ENCODE measurements around the gene SSH3.
A peak's percentile ranks its signal among the peaks of the same experiment; 100 is the strongest.
"Not testable (repeated sequence)": the region's sequence is repeated elsewhere in the genome, so short reads cannot be mapped to it uniquely, and the experiment has no call there.

The SSH3 gene

DNA sequence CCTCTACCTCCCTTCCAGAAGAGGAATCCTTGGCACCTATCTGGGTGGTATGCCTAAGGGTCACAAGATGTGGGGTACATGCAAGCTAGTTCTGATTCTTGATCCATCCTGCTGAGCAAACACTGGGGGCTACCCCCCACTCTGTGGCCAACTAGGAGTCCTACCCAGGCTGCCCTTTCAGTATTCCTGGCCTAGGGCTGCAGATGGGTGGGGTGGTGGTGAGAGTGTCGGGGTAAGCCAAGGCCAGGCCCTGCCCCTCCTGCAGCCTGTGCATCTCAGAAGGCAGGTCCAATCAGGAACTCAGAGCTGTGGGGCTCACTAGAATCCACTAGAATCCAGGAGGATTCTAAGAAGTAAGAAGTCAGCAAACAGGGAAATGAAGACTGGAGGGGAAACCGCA, 10.9 kb downstream of the SSH3 start:
- no peak overlapping the region for H3K27ac ChIP-seq (ENCODE audit: insufficient read depth, low read depth, low read length, poor library complexity, severe bottlenecking)
- no peaks in the 10 kb centered on the region for H3K9me3 ChIP-seq (ENCODE audit: control insufficient read depth, low read length)
- no peaks in the 10 kb centered on the region for H3K4me1 ChIP-seq (ENCODE audit: control insufficient read depth, insufficient read depth, low read length)
- no peaks in the 10 kb centered on the region for H3K36me3 ChIP-seq (ENCODE audit: control insufficient read depth, insufficient read depth, low read length)
- H3K27me3 ChIP-seq (ENCODE audit: control insufficient read depth, insufficient read depth, low read length, poor library complexity, severe bottlenecking): peaks cover 18% of the 10 kb centered on the region
- WGBS, 2 experiments: 91% methylated on average over 2 of the region's 2 CpGs
- no peak overlapping the region for H3K4me3 ChIP-seq (ENCODE audit: insufficient read depth, low read depth, low read length)

DNA sequence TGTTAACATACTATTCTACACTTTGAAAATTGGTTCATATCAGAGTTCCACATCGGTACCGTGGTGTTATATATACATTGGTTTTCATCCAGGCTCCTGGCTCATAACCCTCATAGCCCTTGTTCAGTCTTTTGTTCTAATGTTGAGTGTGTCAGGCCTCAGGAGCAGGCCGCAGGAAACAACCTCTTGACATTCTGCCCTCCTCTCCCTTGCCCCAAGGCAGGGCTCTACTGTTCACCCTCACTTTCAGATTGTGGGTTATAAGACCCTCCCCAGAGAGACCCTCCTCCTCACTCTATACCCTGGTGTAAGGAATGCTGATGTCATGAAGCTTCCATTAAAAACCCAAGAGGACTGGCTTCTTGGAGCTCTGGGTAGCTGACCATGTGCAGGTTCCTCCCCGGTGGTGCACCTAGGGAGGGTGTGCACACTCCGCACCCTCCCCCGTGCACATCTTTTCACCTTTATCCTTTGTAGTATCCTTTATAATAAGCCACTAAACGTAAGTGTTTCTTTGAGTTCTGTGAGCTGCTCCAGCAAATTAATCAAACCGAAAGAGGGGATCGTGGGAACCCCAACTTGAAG, 12.1 kb downstream of the SSH3 start:
- H3K36me3 ChIP-seq (ENCODE audit: control insufficient read depth, insufficient read depth, low read length): no peaks in the 10 kb centered on the region
- H3K27me3 ChIP-seq (ENCODE audit: control insufficient read depth, insufficient read depth, low read length, poor library complexity, severe bottlenecking): peaks cover 29% of the 10 kb centered on the region
- WGBS, 2 experiments: 97% methylated on average over 9 of the region's 9 CpGs
- no peaks in the 10 kb centered on the region for H3K9me3 ChIP-seq (ENCODE audit: control insufficient read depth, low read length)
- no peak overlapping the region for H3K27ac ChIP-seq (ENCODE audit: insufficient read depth, low read depth, low read length, poor library complexity, severe bottlenecking)
- H3K4me1 ChIP-seq (ENCODE audit: control insufficient read depth, insufficient read depth, low read length): no peaks in the 10 kb centered on the region
- H3K4me3 ChIP-seq (ENCODE audit: insufficient read depth, low read depth, low read length): no peak overlapping the region

DNA sequence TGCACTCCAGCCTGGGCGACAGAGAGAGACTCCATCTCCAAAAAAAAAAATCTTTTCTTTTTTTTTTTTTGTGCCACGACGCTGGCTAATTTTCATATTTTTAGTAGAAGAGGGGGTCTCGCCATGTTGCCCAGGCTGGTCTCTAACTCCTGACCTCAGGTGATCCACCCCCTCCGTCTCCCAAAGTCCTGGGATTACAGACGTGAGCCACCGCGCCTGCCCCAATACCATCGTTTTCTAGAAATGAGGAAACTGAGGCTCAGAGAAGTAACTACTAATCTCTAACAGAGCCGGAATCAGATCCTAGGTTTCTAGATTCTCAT, 13.5 kb downstream of the SSH3 start:
- peaks cover 29% of the 10 kb centered on the region for H3K27me3 ChIP-seq (ENCODE audit: control insufficient read depth, insufficient read depth, low read length, poor library complexity, severe bottlenecking)
- H3K27ac ChIP-seq (ENCODE audit: insufficient read depth, low read depth, low read length, poor library complexity, severe bottlenecking): no peak overlapping the region
- H3K4me3 ChIP-seq (ENCODE audit: insufficient read depth, low read depth, low read length): peak overlapping the region; percentile 66
- H3K36me3 ChIP-seq (ENCODE audit: control insufficient read depth, insufficient read depth, low read length): no peaks in the 10 kb centered on the region
- no peaks in the 10 kb centered on the region for H3K9me3 ChIP-seq (ENCODE audit: control insufficient read depth, low read length)
- no peaks in the 10 kb centered on the region for H3K4me1 ChIP-seq (ENCODE audit: control insufficient read depth, insufficient read depth, low read length)
- 4% methylated on average over 10 of the region's 10 CpGs for WGBS, 2 experiments

DNA sequence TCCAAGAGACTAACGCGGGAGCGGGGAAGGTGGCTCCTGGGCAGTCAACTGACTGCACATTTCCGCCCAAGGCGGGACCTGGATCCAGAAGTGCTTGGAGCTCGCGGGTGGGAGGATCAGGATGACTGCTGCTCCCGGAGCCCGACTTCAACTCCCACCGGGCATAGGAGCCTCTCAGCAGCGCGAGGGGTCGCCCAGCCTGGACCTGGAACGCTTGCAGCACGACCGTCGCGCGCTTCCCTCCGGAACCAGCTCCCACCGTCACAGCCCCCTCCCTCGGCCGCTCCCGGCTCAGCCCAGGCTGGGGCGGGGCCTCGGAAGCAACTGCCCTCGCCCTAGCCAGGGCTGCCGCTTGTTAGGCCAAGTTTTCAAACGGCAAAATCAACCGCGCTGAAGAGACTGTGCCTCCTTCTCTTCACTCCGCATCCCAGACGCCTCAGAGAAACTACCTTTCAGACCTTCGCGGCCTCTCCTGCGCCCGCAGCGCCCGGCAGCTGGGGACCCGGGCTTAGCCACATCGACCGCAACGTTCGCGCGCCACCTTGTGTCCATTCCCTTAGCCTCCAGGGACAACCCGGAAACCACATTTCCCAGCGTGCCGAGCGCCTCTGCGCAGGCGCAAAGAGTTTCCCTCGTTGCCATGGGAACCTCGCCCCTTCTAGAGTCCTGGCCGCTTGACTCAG, 14.0 kb downstream of the SSH3 start:
- H3K27me3 ChIP-seq (ENCODE audit: control insufficient read depth, insufficient read depth, low read length, poor library complexity, severe bottlenecking): peaks cover 29% of the 10 kb centered on the region
- no peaks in the 10 kb centered on the region for H3K36me3 ChIP-seq (ENCODE audit: control insufficient read depth, insufficient read depth, low read length)
- 0% methylated on average over 55 of the region's 55 CpGs for WGBS, 2 experiments
- peak overlapping the region; percentile 66 for H3K4me3 ChIP-seq (ENCODE audit: insufficient read depth, low read depth, low read length)
- no peaks in the 10 kb centered on the region for H3K4me1 ChIP-seq (ENCODE audit: control insufficient read depth, insufficient read depth, low read length)
- peak overlapping the region; percentile 41 for H3K27ac ChIP-seq (ENCODE audit: insufficient read depth, low read depth, low read length, poor library complexity, severe bottlenecking)
- H3K9me3 ChIP-seq (ENCODE audit: control insufficient read depth, low read length): no peaks in the 10 kb centered on the region

DNA sequence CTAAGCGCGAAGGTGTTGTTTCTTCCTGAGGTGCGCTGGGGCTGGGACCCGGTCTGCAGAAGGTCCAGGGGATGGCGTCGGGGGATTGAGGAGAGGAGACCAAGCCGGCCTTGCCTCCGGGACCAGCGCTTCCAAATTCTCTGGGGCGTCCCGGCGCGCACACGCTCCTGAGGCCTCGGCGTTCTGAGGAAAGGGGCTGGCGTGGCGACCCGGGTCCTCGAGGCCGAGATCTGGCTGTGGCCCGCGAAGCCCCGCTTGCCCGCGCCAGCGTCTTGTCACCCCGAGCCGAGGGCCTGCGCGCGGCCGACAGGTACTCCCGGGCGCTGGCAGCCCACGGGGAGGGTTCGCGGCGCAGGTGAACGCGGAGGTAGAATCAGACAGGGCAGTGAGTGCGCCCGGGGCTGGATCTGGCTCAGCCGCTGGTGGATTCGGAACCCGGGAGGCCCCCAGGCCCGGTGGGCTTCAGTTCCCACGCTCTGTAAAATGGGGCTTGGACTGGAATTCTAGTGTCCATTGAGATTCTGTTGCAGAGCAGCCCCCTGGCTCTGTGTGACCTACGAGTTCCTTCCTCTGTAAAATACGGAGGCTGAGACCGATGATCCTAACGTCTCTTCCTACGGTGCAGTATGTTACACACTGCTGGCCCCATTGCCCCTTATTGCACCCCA, 14.7 kb downstream of the SSH3 start:
- Histone ChIP-seq H3K36me3 (ENCODE audit: control insufficient read depth, insufficient read depth, low read length) (no peaks in the 10 kb centered on the region), H3K27ac (ENCODE audit: insufficient read depth, low read depth, low read length, poor library complexity, severe bottlenecking) (no peak overlapping the region), H3K4me3 (ENCODE audit: insufficient read depth, low read depth, low read length) (peak overlapping the region; percentile 66), H3K9me3 (ENCODE audit: control insufficient read depth, low read length) (no peaks in the 10 kb centered on the region), H3K27me3 (ENCODE audit: control insufficient read depth, insufficient read depth, low read length, poor library complexity, severe bottlenecking) (peaks cover 29% of the 10 kb centered on the region), H3K4me1 (ENCODE audit: control insufficient read depth, insufficient read depth, low read length) (no peaks in the 10 kb centered on the region)
- WGBS, 2 experiments: 4% methylated on average over 53 of the region's 53 CpGs

DNA sequence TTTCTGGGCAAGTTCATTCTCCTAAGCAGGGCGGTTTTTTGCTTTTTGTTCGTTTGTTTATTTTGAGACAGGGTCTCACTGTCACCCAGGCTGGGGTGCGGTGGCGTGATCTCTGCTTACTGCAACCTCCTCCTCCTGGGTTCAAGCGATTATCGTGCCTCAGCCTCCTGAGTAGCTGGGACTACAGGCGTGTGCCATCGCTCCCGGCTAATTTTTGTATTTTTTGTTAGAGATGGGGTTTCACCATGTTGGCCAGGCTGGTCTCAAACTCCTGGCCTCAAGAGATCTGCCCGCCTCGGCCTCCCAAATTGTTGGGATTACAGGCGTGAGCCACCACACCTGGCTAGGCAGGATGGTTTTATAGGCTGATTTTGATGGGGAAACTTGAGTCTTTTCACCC, 15.5 kb downstream of the SSH3 start:
- not testable (repeated sequence) for H3K4me3 ChIP-seq (ENCODE audit: insufficient read depth, low read depth, low read length); H3K4me1 ChIP-seq (ENCODE audit: control insufficient read depth, insufficient read depth, low read length); H3K27ac ChIP-seq (ENCODE audit: insufficient read depth, low read depth, low read length, poor library complexity, severe bottlenecking); H3K9me3 ChIP-seq (ENCODE audit: control insufficient read depth, low read length); H3K36me3 ChIP-seq (ENCODE audit: control insufficient read depth, insufficient read depth, low read length)
- 91% methylated on average over 12 of the region's 12 CpGs for WGBS, 2 experiments
- H3K27me3 ChIP-seq (ENCODE audit: control insufficient read depth, insufficient read depth, low read length, poor library complexity, severe bottlenecking): peaks cover 29% of the 10 kb centered on the region

DNA sequence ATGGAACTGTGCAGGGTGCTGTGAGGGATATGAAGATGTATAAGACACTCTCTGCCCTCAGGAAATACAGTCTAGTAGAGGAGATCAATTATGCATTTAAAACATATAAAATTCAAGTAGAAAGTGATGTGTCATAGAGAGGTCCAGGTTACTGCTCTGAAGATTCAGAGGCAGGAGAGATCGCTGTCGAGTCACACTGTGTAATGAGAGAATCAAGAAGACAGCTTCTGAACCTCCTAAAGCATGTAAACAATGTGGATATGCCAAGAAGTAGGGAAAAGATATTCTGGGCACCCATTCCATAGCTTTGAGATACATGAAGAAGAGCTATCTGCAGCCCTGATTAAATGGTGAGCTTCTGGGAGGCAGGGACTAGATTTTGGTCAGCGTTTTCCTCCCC, 16.7 kb downstream of the SSH3 start:
- WGBS, 2 experiments: 80 to 86% methylated on average over 3 of the region's 3 CpGs
- Histone ChIP-seq H3K4me1 (ENCODE audit: control insufficient read depth, insufficient read depth, low read length) (no peaks in the 10 kb centered on the region), H3K9me3 (ENCODE audit: control insufficient read depth, low read length) (no peaks in the 10 kb centered on the region), H3K36me3 (ENCODE audit: control insufficient read depth, insufficient read depth, low read length) (no peaks in the 10 kb centered on the region), H3K27ac (ENCODE audit: insufficient read depth, low read depth, low read length, poor library complexity, severe bottlenecking) (no peak overlapping the region), H3K4me3 (ENCODE audit: insufficient read depth, low read depth, low read length) (no peak overlapping the region), H3K27me3 (ENCODE audit: control insufficient read depth, insufficient read depth, low read length, poor library complexity, severe bottlenecking) (peaks cover 29% of the 10 kb centered on the region)

DNA sequence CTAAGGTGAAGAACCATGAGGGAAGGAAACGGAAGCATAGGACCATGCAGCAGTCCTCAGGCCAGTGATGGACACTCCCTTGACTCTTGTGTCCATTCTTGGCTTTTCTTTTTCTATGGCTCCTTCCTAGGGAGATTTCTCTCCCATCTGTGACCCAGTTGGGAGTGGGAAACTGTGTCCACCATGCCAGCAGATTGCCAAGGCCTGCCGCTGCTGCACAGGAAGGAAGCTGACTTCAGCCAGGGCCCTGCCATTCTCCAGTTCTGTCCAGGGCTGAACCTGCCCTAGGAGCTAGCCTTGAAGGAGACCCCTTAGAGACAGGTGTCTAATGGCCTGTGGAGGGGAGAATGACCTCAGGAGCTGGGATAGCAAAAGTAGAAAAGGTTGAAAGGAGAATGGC, 17.4 kb downstream of the SSH3 start:
- 91 to 93% methylated on average over 2 of the region's 2 CpGs for WGBS, 2 experiments
- Histone ChIP-seq H3K9me3 (ENCODE audit: control insufficient read depth, low read length) (no peaks in the 10 kb centered on the region), H3K4me3 (ENCODE audit: insufficient read depth, low read depth, low read length) (no peak overlapping the region), H3K27ac (ENCODE audit: insufficient read depth, low read depth, low read length, poor library complexity, severe bottlenecking) (no peak overlapping the region), H3K36me3 (ENCODE audit: control insufficient read depth, insufficient read depth, low read length) (no peaks in the 10 kb centered on the region), H3K27me3 (ENCODE audit: control insufficient read depth, insufficient read depth, low read length, poor library complexity, severe bottlenecking) (peaks cover 26% of the 10 kb centered on the region), H3K4me1 (ENCODE audit: control insufficient read depth, insufficient read depth, low read length) (no peaks in the 10 kb centered on the region)

DNA sequence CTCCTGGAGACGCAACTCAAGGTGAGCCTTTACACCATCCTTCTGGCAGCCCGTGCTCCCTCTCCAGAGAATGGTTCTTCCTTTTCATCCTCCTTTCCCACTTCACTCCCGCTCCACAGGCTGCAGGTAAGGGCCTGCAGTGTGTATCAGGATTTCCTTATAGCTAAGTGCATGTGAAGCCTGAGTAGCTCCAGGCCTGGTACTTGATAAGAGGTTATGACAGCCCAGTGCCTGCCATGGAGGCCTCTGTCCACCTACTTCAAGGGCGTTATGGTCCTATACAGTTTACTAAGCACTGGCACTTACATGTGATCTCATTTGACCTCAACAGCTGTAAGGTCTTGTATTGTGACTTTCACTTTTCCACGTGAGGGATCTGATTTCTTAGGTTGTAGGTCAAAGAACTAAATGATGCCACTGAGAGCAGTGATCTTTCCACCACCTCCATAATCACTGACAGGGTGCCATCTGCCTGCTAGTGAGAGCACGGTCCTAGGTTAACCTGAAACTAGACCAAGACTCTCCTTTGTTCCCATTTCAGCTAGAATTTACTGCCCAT, 18.1 kb downstream of the SSH3 start:
- H3K27ac ChIP-seq (ENCODE audit: insufficient read depth, low read depth, low read length, poor library complexity, severe bottlenecking): no peak overlapping the region
- H3K27me3 ChIP-seq (ENCODE audit: control insufficient read depth, insufficient read depth, low read length, poor library complexity, severe bottlenecking): peaks cover 26% of the 10 kb centered on the region
- H3K36me3 ChIP-seq (ENCODE audit: control insufficient read depth, insufficient read depth, low read length): no peaks in the 10 kb centered on the region
- H3K9me3 ChIP-seq (ENCODE audit: control insufficient read depth, low read length): no peaks in the 10 kb centered on the region
- H3K4me1 ChIP-seq (ENCODE audit: control insufficient read depth, insufficient read depth, low read length): no peaks in the 10 kb centered on the region
- no peak overlapping the region for H3K4me3 ChIP-seq (ENCODE audit: insufficient read depth, low read depth, low read length)
- WGBS, 2 experiments: 87 to 92% methylated on average over 6 of the region's 6 CpGs

DNA sequence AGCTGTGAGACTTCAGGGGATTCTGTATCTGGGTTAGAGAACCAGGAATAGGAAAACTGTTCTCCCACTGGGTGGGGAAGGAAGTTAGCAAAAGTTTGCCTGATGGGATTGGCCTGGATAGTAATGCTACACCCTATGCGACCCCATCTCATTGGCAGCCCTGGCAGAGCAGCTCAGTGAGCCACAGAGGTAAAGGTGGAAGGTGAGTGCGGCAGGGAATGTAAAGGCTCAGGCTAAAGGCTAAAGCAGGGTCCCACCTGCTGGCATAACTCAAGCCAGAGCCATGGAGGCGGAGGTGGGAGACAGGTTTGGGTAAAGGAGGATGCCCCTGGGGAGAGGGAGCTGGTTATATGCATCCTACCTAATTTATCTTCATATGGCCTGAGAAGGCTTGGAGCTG, 18.7 kb downstream of the SSH3 start:
- Histone ChIP-seq H3K4me3 (ENCODE audit: insufficient read depth, low read depth, low read length) (no peak overlapping the region), H3K9me3 (ENCODE audit: control insufficient read depth, low read length) (no peaks in the 10 kb centered on the region), H3K27me3 (ENCODE audit: control insufficient read depth, insufficient read depth, low read length, poor library complexity, severe bottlenecking) (peaks cover 26% of the 10 kb centered on the region), H3K27ac (ENCODE audit: insufficient read depth, low read depth, low read length, poor library complexity, severe bottlenecking) (no peak overlapping the region), H3K4me1 (ENCODE audit: control insufficient read depth, insufficient read depth, low read length) (no peaks in the 10 kb centered on the region), H3K36me3 (ENCODE audit: control insufficient read depth, insufficient read depth, low read length) (no peaks in the 10 kb centered on the region)
- 91 to 93% methylated on average over 3 of the region's 3 CpGs for WGBS, 2 experiments
